Caco-2 (cell line): Measurements from ENCODE around the gene KRTAP2-2. TPM values are rescaled to one million over a fixed set of nuclear protein-coding genes. Genes with fewer than 3 reads are reported as not detected.
"Not testable (repeated sequence)": the region's sequence is repeated elsewhere in the genome, so short reads cannot be mapped to it uniquely, and the experiment has no call there.

ENCODE experiments used
- Bru-seq: library from RNA; stranded (reverse); fragments of 400-500 nt; gene quantifications from one replicate; lab custom pipeline; 2021; lab: Mats Ljungman, UMichigan
- BruChase-seq, 2 experiments: library from RNA; stranded (reverse); fragments of 400-500 nt; gene quantifications; one replicate each; lab custom pipeline; 2021; lab: Mats Ljungman, UMichigan
- BruUV-seq: library from RNA; stranded (reverse); fragments of 400-500 nt; replicated peaks from 2 replicates; lab custom pipeline; 2021; lab: Mats Ljungman, UMichigan
- CTCF ChIA-PET: fragments of 300-600 bp; sonication (Branson Sonifier 250); formaldehyde crosslinking; loops from one replicate; lab custom pipeline; 2022; ENCODE audit warnings: antibody characterized with exemption; lab: Charles Lee
- POLR2A ChIA-PET: fragments of 300-600 bp; sonication (Branson Sonifier 250); formaldehyde crosslinking; loops from one replicate; lab custom pipeline; 2022; ENCODE audit warnings: antibody characterized with exemption; lab: Charles Lee
- DNase-seq, 2 experiments: peaks; one replicate each; pipeline versions ENCODE4 v3.0.0 to v3.0.0-alpha.2; 2020 to 2022
- H3K27me3 ChIP-seq: replicated peaks from 2 replicates; pipeline ENCODE4 v1.6.0; 2011; ENCODE audit warnings: low read length; ENCODE audit not compliant: control insufficient read depth, insufficient read depth
- H3K36me3 ChIP-seq: 2 replicates; pipeline ENCODE4 v1.5.1; 2011; ENCODE audit warnings: low read length; ENCODE audit not compliant: control insufficient read depth, insufficient read depth
- H3K4me1 ChIP-seq: fragments of 250-450 bp; sonication (Bioruptor Pico); 2 replicates; pipeline ENCODE4 v1.5.1; 2020; ENCODE audit warnings: mild to moderate bottlenecking
- H3K4me3 ChIP-seq: 2 replicates; pipeline ENCODE4 v1.5.1; 2011; ENCODE audit warnings: low read depth, mild to moderate bottlenecking, control low read depth, low read length
- H3K9me3 ChIP-seq: fragments of 250-450 bp; sonication (Bioruptor Pico); 2 replicates; pipeline ENCODE4 v1.5.1; 2020; ENCODE audit warnings: mild to moderate bottlenecking, moderate library complexity
- H3K27ac Mint-ChIP-seq: one replicate; pipeline ENCODE4 v1.8.0; 2022; ENCODE audit warnings: mixed read lengths; ENCODE audit not compliant: unreplicated experiment
- H3K27me3 Mint-ChIP-seq: one replicate; pipeline ENCODE4 v1.8.0; 2022; ENCODE audit warnings: mixed read lengths; ENCODE audit not compliant: insufficient read depth, unreplicated experiment
- H3K36me3 Mint-ChIP-seq: one replicate; pipeline ENCODE4 v1.8.0; 2022; ENCODE audit warnings: mild to moderate bottlenecking, mixed read lengths; ENCODE audit not compliant: insufficient read depth, unreplicated experiment
- H3K4me1 Mint-ChIP-seq: one replicate; pipeline ENCODE4 v1.8.0; 2022; ENCODE audit warnings: low read depth, mixed read lengths; ENCODE audit not compliant: unreplicated experiment
- H3K4me3 Mint-ChIP-seq: one replicate; pipeline ENCODE4 v1.8.0; 2022; ENCODE audit warnings: mild to moderate bottlenecking, moderate library complexity, mixed read lengths; ENCODE audit not compliant: unreplicated experiment
- H3K9me3 Mint-ChIP-seq: one replicate; pipeline ENCODE4 v1.8.0; 2022; ENCODE audit warnings: mixed read lengths; ENCODE audit not compliant: unreplicated experiment
- intact Hi-C: fragments of 100-400 bp; cut with micrococcal nuclease; formaldehyde crosslinking; loops from one replicate; pipeline ENCODE4 v1.10.0; 2022; ENCODE audit not compliant: unreplicated experiment
- long read RNA-seq: library from polyadenylated mRNA; stranded (forward); transcript quantifications from one replicate; pipeline ENCODE4 v2.0.0, GENCODE V29; 2022
- total RNA-seq: library from RNA; stranded (reverse); gene quantifications from 2 replicates; pipeline ENCODE4 v1.2.3, GENCODE V29; 2022
- TF ChIP-seq, protein P1 (sequence below), 2 experiments: fragments of 200-600 bp in 1 of 2; IDR thresholded peaks; 1 replicate in 1 of 2; 2 replicates in 1 of 2; pipeline versions ENCODE4 v1.5.1 to v1.8.0; 2011 to 2022; ENCODE audit warnings: antibody characterized with exemption in 1 of 2, control low read depth in 1 of 2, inconsistent platforms in 1 of 2, low read depth in 1 of 2, low read length in 1 of 2, mild to moderate bottlenecking in 1 of 2, moderate library complexity in 1 of 2; ENCODE audit not compliant: insufficient read depth in 1 of 2, severe bottlenecking in 1 of 2, unreplicated experiment in 1 of 2

Gene KRTAP2-2, protein sequence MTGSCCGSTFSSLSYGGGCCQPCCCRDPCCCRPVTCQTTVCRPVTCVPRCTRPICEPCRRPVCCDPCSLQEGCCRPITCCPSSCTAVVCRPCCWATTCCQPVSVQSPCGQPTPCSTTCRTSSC
- total RNA-seq (not detected in 2 replicates), Bru-seq, nascent RNA (not detected), BruChase-seq, experiment 1, labeled RNA remaining after a 2-hour chase (not detected), BruChase-seq, experiment 2, labeled RNA remaining after a 6-hour chase (not detected)
- long read RNA-seq: 0 reads

DNA sequence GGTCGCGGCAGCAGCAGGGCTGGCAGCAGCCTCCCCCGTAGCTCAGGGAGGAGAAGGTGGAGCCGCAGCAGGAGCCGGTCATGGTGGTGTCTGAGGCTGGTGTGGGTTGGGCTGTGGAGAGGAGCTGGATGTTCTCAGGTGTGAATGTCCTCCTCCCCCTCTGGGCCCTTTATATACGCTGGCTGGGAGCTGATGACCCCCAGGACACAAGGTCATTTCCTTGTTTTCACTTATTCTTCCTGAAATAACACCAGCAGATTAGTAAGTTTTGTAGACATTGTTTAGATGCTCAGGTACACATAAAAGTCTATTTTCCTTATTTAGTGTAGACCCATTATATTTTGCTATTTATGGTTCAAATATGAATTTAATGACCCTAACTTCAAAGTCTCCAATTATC is at the start of gene KRTAP2-2:
Gene KRTAP2-2 (minus strand): TSS at position 101 of the 400 bp plus-strand sequence. CDS start 19 bp downstream, at position 82.
- H3K9me3 Mint-ChIP-seq, BruUV-seq, DNase-seq, CTCF ChIA-PET, H3K27me3 ChIP-seq, intact Hi-C loops, H3K4me3 Mint-ChIP-seq, POLR2A ChIA-PET, H3K36me3 ChIP-seq, H3K27me3 Mint-ChIP-seq, H3K9me3 ChIP-seq, H3K4me3 ChIP-seq: not testable (repeated sequence)
- H3K4me1 ChIP-seq: peaks cover 29% of the 10 kb centered on the region
- Mint-ChIP-seq H3K27ac (peak within 1 kb of the TSS; percentile 53), H3K4me1 (peaks cover 33% of the 10 kb centered on the region), H3K36me3 (peaks cover 18% of the 10 kb centered on the region)

DNA sequence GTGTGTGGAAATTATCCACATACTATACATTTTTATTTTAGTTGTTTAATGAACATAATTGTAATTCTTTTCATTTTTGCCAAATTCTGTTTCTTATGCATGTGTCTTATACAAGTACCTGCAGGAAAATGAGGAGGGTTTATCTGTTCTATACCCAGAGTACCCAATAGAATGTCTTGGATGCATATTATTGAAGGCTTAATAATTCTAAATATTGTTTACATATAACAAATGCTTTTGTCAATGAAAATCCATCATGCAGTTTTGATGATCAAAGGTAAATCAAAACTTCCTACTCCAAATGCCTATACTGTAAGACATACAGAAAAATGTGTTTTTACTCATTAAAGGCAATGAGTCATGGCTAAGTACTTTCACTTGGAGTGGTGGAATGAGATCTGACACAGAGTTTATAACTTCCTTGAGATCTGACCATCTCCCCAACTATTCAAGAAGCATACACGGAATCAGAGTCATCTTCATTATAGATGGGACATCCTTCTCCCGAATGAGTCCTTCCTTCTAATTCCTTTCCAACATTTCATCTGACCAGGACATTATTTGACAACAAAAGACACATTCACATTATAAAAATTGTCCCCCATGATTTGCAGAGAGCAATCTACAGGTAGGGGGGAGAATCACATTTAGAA is 49.5 kb upstream of the KRTAP2-2 start:
- H3K36me3 ChIP-seq, H3K4me3 Mint-ChIP-seq, H3K27me3 Mint-ChIP-seq, BruUV-seq, intact Hi-C loops, H3K4me1 Mint-ChIP-seq, H3K27ac Mint-ChIP-seq, H3K9me3 ChIP-seq, H3K27me3 ChIP-seq, H3K4me3 ChIP-seq, POLR2A ChIA-PET, DNase-seq, H3K9me3 Mint-ChIP-seq, H3K36me3 Mint-ChIP-seq, H3K4me1 ChIP-seq, CTCF ChIA-PET: not testable (repeated sequence)

DNA sequence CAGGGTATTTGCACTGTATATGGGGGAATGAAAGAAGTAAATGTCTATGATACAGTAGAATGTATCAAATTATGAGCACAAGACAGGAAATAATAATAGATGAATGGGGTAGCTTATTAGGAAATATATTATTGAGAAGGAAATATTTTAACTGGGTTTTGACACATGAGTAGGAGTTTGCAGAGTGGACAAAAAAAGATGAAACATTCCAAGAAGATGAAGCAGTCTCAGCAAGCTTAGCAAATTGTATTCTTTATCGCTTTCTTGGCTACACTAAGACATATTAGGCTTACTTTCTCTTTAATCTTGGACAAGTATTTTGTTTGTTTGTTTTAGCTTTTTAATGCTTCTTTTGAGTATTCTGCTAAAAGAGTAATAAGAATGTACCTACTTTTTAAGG is 48.9 kb upstream of the KRTAP2-2 start:
- Histone ChIP-seq H3K27me3 (no peaks in the 10 kb centered on the region), H3K4me1 (peaks cover 10% of the 10 kb centered on the region; the same call in 1 of the 2 replicates), H3K9me3 (0 out of 2 replicates have a peak, but pooled peaks cover 4% of the 10 kb centered on the region), H3K4me3 (no peak overlapping the region), H3K36me3 (no peaks in the 10 kb centered on the region)
- BruUV-seq: no TSS peak
- no peak for DNase-seq
- ChIA-PET POLR2A (no interaction called here), CTCF (no interaction called here)
- H3K36me3 Mint-ChIP-seq: no peaks in the 10 kb centered on the region
- no peak overlapping the region for H3K27ac Mint-ChIP-seq
- H3K9me3 Mint-ChIP-seq: no peaks in the 10 kb centered on the region
- intact Hi-C loops: no loop called here
- H3K4me1 Mint-ChIP-seq: peaks cover 8% of the 10 kb centered on the region
- TF ChIP-seq, protein P1, sequence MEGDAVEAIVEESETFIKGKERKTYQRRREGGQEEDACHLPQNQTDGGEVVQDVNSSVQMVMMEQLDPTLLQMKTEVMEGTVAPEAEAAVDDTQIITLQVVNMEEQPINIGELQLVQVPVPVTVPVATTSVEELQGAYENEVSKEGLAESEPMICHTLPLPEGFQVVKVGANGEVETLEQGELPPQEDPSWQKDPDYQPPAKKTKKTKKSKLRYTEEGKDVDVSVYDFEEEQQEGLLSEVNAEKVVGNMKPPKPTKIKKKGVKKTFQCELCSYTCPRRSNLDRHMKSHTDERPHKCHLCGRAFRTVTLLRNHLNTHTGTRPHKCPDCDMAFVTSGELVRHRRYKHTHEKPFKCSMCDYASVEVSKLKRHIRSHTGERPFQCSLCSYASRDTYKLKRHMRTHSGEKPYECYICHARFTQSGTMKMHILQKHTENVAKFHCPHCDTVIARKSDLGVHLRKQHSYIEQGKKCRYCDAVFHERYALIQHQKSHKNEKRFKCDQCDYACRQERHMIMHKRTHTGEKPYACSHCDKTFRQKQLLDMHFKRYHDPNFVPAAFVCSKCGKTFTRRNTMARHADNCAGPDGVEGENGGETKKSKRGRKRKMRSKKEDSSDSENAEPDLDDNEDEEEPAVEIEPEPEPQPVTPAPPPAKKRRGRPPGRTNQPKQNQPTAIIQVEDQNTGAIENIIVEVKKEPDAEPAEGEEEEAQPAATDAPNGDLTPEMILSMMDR (IDR thresholded peaks at IDR 0.05; ENCODE audit: insufficient read depth in 1 of 2, low read depth in 1 of 2, low read length in 1 of 2, severe bottlenecking in 1 of 2, unreplicated experiment in 1 of 2): no peak
- H3K4me3 Mint-ChIP-seq: no peak overlapping the region
- no peaks in the 10 kb centered on the region for H3K27me3 Mint-ChIP-seq

DNA sequence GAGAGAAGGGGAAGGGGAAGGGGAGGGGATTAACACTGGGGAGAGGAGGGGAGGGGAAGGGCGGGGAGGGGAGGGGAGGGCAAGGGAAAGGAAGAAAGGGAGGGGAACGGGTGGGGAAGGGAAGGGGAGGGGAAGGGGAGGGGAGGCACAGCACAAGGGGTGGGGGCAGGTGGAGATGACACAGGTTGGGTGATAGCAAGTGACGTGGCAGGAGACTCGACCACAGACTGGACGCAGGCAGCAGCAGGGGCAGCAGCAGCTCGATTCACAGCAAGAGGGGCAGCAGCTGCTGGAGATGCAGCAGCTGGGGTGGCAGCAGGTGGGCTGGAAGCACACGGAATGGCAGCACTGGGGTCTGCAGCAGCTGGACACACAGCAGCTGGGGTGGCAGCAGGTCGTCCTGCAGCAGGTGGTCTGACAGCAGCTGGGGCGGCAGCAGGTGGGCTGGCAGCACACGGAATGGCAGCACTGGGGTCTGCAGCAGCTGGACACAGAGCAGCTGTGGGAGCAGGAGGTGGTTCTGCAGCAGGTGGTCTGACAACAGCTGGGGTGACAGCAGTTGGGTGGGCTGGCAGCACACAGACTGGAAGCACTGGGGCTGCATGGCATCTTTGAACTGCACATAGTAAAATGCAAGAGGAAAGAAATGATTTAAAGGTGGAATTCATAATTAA is 46.7 kb upstream of the KRTAP2-2 start, which contains the start of gene KRTAP4-16:
Gene KRTAP4-16 (minus strand): TSS at position 624 of the 674 bp plus-strand sequence. CDS start 0 bp downstream, at position 624.
- Mint-ChIP-seq H3K36me3 (no peaks in the 10 kb centered on the region), H3K27me3 (no peaks in the 10 kb centered on the region), H3K9me3 (no peaks in the 10 kb centered on the region), H3K27ac (no peak within 1 kb of the TSS), H3K4me1 (peaks cover 22% of the 10 kb centered on the region), H3K4me3 (no peak within 1 kb of the TSS)
- Histone ChIP-seq H3K27me3 (no peaks in the 10 kb centered on the region), H3K36me3 (no peaks in the 10 kb centered on the region), H3K4me1 (peaks cover 10% of the 10 kb centered on the region; the same call in 1 of the 2 replicates), H3K4me3 (no peak within 1 kb of the TSS), H3K9me3 (0 out of 2 replicates have a peak, but pooled peaks cover 4% of the 10 kb centered on the region)
- intact Hi-C loops: no loop called here
- POLR2A ChIA-PET: no interaction called here
- CTCF ChIA-PET: no interaction called here
- no TSS peak for BruUV-seq
- TF ChIP-seq, protein P1 (IDR thresholded peaks at IDR 0.05; ENCODE audit: insufficient read depth in 1 of 2, low read depth in 1 of 2, low read length in 1 of 2, severe bottlenecking in 1 of 2, unreplicated experiment in 1 of 2): no peak
- no peak for DNase-seq

DNA sequence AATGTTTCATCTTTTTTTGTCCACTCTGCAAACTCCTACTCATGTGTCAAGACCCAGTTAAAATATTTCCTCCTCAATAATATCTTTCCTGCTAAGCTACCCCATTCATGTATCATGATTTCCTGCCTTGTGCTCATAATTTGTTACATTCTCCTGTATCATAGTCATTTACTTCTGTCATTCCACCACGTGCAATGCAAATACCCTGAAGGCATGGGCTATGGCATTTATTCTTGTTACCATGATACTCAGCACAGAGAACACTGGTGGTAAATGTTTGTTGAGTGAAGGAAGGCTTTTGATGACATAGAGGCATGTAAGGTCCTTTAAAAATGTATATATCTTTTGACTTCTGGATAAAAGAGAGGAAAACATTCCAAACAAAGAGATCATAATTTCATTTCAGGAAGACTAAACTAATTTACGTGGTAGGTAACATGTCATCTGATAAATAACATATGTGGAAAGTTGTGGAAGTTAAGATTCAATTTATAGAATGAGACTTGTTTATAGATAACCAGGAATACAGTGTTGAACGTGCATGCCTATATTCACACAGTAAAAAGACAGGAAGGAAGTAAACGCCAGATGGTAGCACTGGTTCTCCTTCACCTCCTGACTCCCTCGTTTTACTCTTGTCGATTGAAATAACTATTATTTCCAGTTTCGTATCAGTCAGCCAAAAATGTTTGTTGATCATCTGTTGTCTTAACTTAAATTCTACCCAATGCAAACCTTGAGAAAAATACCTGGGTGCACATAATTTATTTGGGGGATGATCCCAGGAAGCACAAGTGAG is 44.9 kb upstream of the KRTAP2-2 start:
- intact Hi-C loops, H3K36me3 Mint-ChIP-seq, H3K9me3 Mint-ChIP-seq, H3K27me3 Mint-ChIP-seq, H3K4me3 ChIP-seq, H3K9me3 ChIP-seq, H3K27me3 ChIP-seq, POLR2A ChIA-PET, H3K36me3 ChIP-seq, CTCF ChIA-PET, H3K4me3 Mint-ChIP-seq, BruUV-seq: not testable (repeated sequence)
- Mint-ChIP-seq H3K27ac (peak overlapping the region; percentile 66), H3K4me1 (peaks cover 22% of the 10 kb centered on the region)
- peaks cover 10% of the 10 kb centered on the region; the same call in 1 of the 2 replicates for H3K4me1 ChIP-seq
- peak; percentile 57 to 60 for DNase-seq
